ENCODE measurements around the gene NFIA.

DNA sequence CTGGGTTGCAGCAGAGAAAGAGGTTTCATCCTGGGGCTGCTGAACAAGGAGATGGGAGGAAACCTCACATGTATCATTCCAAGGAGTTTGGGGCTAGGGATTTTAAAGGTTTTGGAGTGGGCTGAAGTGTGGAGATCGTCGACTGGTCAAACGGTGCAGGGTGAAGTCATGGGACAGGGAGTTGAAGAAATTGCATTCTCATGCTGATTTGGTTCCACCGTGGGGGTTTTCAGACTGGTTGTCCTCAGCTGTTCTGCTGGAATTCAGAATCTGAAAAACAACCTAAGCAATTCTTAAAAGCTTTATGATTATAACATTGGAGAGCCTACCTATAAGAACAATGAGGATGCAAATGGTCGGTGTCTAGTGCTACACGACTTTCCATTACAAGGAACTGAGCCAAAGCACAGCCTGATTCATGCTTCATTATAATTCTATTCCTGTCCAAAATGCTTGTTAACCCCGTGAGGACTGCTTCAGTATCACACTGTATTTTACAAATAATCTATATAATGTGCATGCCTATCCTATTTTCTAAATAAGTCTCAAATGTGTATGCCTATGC is 399.9 kb downstream of the NFIA start:
- TF ChIP-seq NCOA2 (CRISPR knock-in tag; IDR thresholded peaks at IDR 0.05), result no peak
- TF ChIP-seq, protein P1, sequence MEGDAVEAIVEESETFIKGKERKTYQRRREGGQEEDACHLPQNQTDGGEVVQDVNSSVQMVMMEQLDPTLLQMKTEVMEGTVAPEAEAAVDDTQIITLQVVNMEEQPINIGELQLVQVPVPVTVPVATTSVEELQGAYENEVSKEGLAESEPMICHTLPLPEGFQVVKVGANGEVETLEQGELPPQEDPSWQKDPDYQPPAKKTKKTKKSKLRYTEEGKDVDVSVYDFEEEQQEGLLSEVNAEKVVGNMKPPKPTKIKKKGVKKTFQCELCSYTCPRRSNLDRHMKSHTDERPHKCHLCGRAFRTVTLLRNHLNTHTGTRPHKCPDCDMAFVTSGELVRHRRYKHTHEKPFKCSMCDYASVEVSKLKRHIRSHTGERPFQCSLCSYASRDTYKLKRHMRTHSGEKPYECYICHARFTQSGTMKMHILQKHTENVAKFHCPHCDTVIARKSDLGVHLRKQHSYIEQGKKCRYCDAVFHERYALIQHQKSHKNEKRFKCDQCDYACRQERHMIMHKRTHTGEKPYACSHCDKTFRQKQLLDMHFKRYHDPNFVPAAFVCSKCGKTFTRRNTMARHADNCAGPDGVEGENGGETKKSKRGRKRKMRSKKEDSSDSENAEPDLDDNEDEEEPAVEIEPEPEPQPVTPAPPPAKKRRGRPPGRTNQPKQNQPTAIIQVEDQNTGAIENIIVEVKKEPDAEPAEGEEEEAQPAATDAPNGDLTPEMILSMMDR (CRISPR knock-in tag; IDR thresholded peaks at IDR 0.05), result no peak
- TF ChIP-seq, protein P2, sequence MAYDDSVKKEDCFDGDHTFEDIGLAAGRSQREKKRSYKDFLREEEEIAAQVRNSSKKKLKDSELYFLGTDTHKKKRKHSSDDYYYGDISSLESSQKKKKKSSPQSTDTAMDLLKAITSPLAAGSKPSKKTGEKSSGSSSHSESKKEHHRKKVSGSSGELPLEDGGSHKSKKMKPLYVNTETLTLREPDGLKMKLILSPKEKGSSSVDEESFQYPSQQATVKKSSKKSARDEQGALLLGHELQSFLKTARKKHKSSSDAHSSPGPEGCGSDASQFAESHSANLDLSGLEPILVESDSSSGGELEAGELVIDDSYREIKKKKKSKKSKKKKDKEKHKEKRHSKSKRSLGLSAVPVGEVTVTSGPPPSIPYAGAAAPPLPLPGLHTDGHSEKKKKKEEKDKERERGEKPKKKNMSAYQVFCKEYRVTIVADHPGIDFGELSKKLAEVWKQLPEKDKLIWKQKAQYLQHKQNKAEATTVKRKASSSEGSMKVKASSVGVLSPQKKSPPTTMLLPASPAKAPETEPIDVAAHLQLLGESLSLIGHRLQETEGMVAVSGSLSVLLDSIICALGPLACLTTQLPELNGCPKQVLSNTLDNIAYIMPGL (CRISPR knock-in tag; IDR thresholded peaks at IDR 0.05; ENCODE audit: borderline replicate concordance in 1 of 2, low read depth in 1 of 2), result no peak
- TF ChIP-seq, protein P3, sequence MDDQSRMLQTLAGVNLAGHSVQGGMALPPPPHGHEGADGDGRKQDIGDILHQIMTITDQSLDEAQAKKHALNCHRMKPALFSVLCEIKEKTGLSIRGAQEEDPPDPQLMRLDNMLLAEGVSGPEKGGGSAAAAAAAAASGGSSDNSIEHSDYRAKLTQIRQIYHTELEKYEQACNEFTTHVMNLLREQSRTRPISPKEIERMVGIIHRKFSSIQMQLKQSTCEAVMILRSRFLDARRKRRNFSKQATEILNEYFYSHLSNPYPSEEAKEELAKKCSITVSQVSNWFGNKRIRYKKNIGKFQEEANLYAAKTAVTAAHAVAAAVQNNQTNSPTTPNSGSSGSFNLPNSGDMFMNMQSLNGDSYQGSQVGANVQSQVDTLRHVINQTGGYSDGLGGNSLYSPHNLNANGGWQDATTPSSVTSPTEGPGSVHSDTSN (CRISPR knock-in tag; IDR thresholded peaks at IDR 0.05; ENCODE audit: borderline replicate concordance), result no peak
- TF ChIP-seq, protein P4, sequence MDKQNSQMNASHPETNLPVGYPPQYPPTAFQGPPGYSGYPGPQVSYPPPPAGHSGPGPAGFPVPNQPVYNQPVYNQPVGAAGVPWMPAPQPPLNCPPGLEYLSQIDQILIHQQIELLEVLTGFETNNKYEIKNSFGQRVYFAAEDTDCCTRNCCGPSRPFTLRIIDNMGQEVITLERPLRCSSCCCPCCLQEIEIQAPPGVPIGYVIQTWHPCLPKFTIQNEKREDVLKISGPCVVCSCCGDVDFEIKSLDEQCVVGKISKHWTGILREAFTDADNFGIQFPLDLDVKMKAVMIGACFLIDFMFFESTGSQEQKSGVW (CRISPR knock-in tag; IDR thresholded peaks at IDR 0.05; ENCODE audit: borderline replicate concordance), result no peak
- TF ChIP-seq RXRA (CRISPR knock-in tag; IDR thresholded peaks at IDR 0.05), result no peak
- TF ChIP-seq TAF1 (CRISPR knock-in tag; IDR thresholded peaks at IDR 0.05), result no peak
- no peak for TF ChIP-seq ELF4 (CRISPR knock-in tag; IDR thresholded peaks at IDR 0.05; ENCODE audit: borderline replicate concordance)
- TF ChIP-seq, protein P5, sequence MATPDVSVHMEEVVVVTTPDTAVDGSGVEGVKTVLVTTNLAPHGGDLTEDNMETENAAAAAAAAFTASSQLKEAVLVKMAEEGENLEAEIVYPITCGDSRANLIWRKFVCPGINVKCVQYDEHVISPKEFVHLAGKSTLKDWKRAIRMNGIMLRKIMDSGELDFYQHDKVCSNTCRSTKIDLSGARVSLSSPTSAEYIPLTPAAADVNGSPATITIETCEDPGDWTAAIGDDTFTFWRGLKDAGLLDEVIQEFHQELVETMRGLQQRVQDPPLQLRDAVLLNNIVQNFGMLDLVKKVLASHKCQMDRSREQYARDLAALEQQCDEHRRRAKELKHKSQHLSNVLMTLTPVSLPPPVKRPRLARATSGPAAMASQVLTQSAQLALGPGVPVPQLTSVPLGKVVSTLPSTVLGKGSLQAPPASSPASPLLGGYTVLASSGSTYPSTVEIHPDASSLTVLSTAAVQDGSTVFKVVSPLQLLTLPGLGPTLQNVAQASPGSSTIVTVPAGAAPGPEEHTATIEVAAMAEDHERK (CRISPR knock-in tag; IDR thresholded peaks at IDR 0.05; ENCODE audit: low read depth), result no peak
- TF ChIP-seq, protein P6, sequence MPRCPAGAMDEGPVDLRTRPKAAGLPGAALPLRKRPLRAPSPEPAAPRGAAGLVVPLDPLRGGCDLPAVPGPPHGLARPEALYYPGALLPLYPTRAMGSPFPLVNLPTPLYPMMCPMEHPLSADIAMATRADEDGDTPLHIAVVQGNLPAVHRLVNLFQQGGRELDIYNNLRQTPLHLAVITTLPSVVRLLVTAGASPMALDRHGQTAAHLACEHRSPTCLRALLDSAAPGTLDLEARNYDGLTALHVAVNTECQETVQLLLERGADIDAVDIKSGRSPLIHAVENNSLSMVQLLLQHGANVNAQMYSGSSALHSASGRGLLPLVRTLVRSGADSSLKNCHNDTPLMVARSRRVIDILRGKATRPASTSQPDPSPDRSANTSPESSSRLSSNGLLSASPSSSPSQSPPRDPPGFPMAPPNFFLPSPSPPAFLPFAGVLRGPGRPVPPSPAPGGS (CRISPR knock-in tag; IDR thresholded peaks at IDR 0.05), result no peak
